Parathyroid adenoma (tissue), 2 donors: Measurements from ENCODE around the gene KIAA1671.
A peak's percentile ranks its signal among the peaks of the same experiment; 100 is the strongest.

Experiments used
- H2AFZ ChIP-seq: fragments of 300-600 bp; sonication (generic); one replicate; pipeline ENCODE4 v1.7.0; 2017; ENCODE audit warnings: antibody characterized with exemption, mild to moderate bottlenecking
- H3K27ac ChIP-seq: fragments of 300-600 bp; sonication (generic); one replicate; pipeline ENCODE4 v1.7.0; 2017
- H3K27me3 ChIP-seq: fragments of 300-600 bp; sonication (generic); one replicate; pipeline ENCODE4 v1.7.0; 2017; ENCODE audit warnings: low read length; ENCODE audit not compliant: control insufficient read depth, insufficient read depth
- H3K36me3 ChIP-seq: fragments of 300-600 bp; sonication (generic); one replicate; pipeline ENCODE4 v1.7.0; 2017; ENCODE audit warnings: low read length; ENCODE audit not compliant: control insufficient read depth, insufficient read depth
- H3K4me1 ChIP-seq: fragments of 300-600 bp; sonication (generic); one replicate; pipeline ENCODE4 v1.7.0; 2017; ENCODE audit warnings: control low read depth
- H3K4me2 ChIP-seq: fragments of 300-600 bp; sonication (generic); one replicate; pipeline ENCODE4 v1.7.0; 2017; ENCODE audit warnings: low read length
- H3K4me3 ChIP-seq: fragments of 300-600 bp; sonication (generic); one replicate; pipeline ENCODE4 v1.7.0; 2017; ENCODE audit warnings: low read depth, low read length
- H3K79me2 ChIP-seq: fragments of 300-600 bp; sonication (generic); one replicate; pipeline ENCODE4 v1.7.0; 2017; ENCODE audit warnings: control low read depth
- H3K9ac ChIP-seq: fragments of 300-600 bp; sonication (generic); one replicate; pipeline ENCODE4 v1.7.0; 2017; ENCODE audit warnings: mild to moderate bottlenecking
- H3K9me3 ChIP-seq: fragments of 300-600 bp; sonication (generic); one replicate; pipeline ENCODE4 v1.7.0; 2017; ENCODE audit warnings: low read length; ENCODE audit not compliant: control insufficient read depth
- CTCF ChIP-seq: fragments of 300-600 bp; sonication (generic); IDR thresholded peaks from one replicate; pipeline ENCODE4 v1.7.0; 2017; ENCODE audit warnings: antibody characterized with exemption, mild to moderate bottlenecking
- donor health status: primary hyperparathyroidism.

Gene KIAA1671

GRCh38 chr22:24937114-24937513 lies 15.4 kb upstream of the KIAA1671 start:
- no peaks in the 10 kb centered on the region for H3K4me1 ChIP-seq
- no peak overlapping the region for H2AFZ ChIP-seq
- TF ChIP-seq CTCF, result no peak
- no peak overlapping the region for H3K27ac ChIP-seq
- H3K27me3 ChIP-seq, result no peaks in the 10 kb centered on the region
- H3K9me3 ChIP-seq, result no peaks in the 10 kb centered on the region
- no peak overlapping the region for H3K4me3 ChIP-seq
- H3K79me2 ChIP-seq, result no peaks in the 10 kb centered on the region
- no peak overlapping the region for H3K9ac ChIP-seq
- H3K4me2 ChIP-seq, result no peak overlapping the region
- H3K36me3 ChIP-seq, result no peaks in the 10 kb centered on the region

GRCh38 chr22:24938741-24939341 lies 13.7 kb upstream of the KIAA1671 start:
- Histone ChIP-seq H3K9me3 (no peaks in the 10 kb centered on the region), H3K4me2 (no peak overlapping the region), H3K27me3 (no peaks in the 10 kb centered on the region), H3K79me2 (no peaks in the 10 kb centered on the region), H3K9ac (no peak overlapping the region), H3K4me3 (no peak overlapping the region), H3K36me3 (no peaks in the 10 kb centered on the region), H3K4me1 (peaks cover 4% of the 10 kb centered on the region), H3K27ac (no peak overlapping the region), H2AFZ (no peak overlapping the region)
- TF ChIP-seq CTCF, result peak; percentile 47

- H3K79me2 ChIP-seq, result no peaks in the 10 kb centered on the region
- peaks cover 12% of the 10 kb centered on the region for H3K4me1 ChIP-seq
- H3K4me2 ChIP-seq, result no peak overlapping the region
- no peak overlapping the region for H2AFZ ChIP-seq
- H3K4me3 ChIP-seq, result no peak overlapping the region
- no peak overlapping the region for H3K9ac ChIP-seq
- H3K36me3 ChIP-seq, result no peaks in the 10 kb centered on the region
- H3K9me3 ChIP-seq, result no peaks in the 10 kb centered on the region
- no peak for TF ChIP-seq CTCF
- no peaks in the 10 kb centered on the region for H3K27me3 ChIP-seq
- H3K27ac ChIP-seq, result peak overlapping the region; percentile 77
Measured at GRCh38 chr22:24942301-24942700, 10.2 kb upstream of the KIAA1671 start.

- peak overlapping the region; percentile 62 for H3K27ac ChIP-seq
- H3K9ac ChIP-seq, result no peak overlapping the region
- no peak for TF ChIP-seq CTCF
- H2AFZ ChIP-seq, result no peak overlapping the region
- H3K79me2 ChIP-seq, result no peaks in the 10 kb centered on the region
- H3K27me3 ChIP-seq, result no peaks in the 10 kb centered on the region
- no peak overlapping the region for H3K4me3 ChIP-seq
- peaks cover 21% of the 10 kb centered on the region for H3K4me1 ChIP-seq
- no peaks in the 10 kb centered on the region for H3K36me3 ChIP-seq
- H3K4me2 ChIP-seq, result no peak overlapping the region
- H3K9me3 ChIP-seq, result no peaks in the 10 kb centered on the region
Measured at GRCh38 chr22:24944217-24944937, 8.1 kb upstream of the KIAA1671 start.

GRCh38 chr22:24945430-24945829 lies 7.1 kb upstream of the KIAA1671 start:
- Histone ChIP-seq H3K27ac (peak overlapping the region; percentile 62), H2AFZ (no peak overlapping the region), H3K4me2 (peak overlapping the region; percentile 41), H3K4me3 (no peak overlapping the region), H3K27me3 (no peaks in the 10 kb centered on the region), H3K9me3 (no peaks in the 10 kb centered on the region), H3K79me2 (no peaks in the 10 kb centered on the region), H3K36me3 (no peaks in the 10 kb centered on the region), H3K4me1 (peaks cover 21% of the 10 kb centered on the region), H3K9ac (no peak overlapping the region)
- no peak for TF ChIP-seq CTCF
